IMR-90 (cell line): Measurements from ENCODE around the gene SSBP2. TPM values are rescaled to one million over a fixed set of nuclear protein-coding genes. Genes with fewer than 3 reads are reported as not detected.

ENCODE experiments used
- ATAC-seq: fragments of 200-7000 bp; cut with Tn5 transposase; 2 replicates; pipeline ENCODE4 v1.9.1; 2020; ENCODE audit warnings: low read depth, mild to moderate bottlenecking, moderate library complexity
- BruUV-seq: library from RNA; stranded (reverse); fragments of 400-500 nt; replicated peaks from 2 replicates; lab custom pipeline; 2021; lab: Mats Ljungman, UMichigan
- CTCF ChIA-PET: fragments of 300-600 bp; formaldehyde crosslinking; extraction: SDS; loops from one replicate; lab custom pipeline; 2021; ENCODE audit warnings: antibody characterized with exemption; lab: Yijun Ruan, JAX
- POLR2A ChIA-PET: fragments of 300-600 bp; sonication (Branson Sonifier 250); formaldehyde crosslinking; loops from one replicate; lab custom pipeline; 2022; ENCODE audit warnings: antibody characterized with exemption; ENCODE audit not compliant: unreplicated experiment; lab: Charles Lee
- DNase-seq: peaks from one replicate; pipeline ENCODE4 v3.0.0; 2013
- H2AFZ ChIP-seq: replicated peaks from 2 replicates; pipeline ENCODE3; 2013; ENCODE audit warnings: low read length, mild to moderate bottlenecking; ENCODE audit not compliant: poor library complexity
- H2AK5ac ChIP-seq: 2 replicates; pipeline ENCODE4 v1.6.1; 2013; ENCODE audit warnings: low read depth, low read length, inconsistent platforms
- H2AK9ac ChIP-seq: replicated peaks from 2 replicates; pipeline ENCODE3; 2013; ENCODE audit warnings: mild to moderate bottlenecking, low read depth, low read length, moderate library complexity; ENCODE audit not compliant: poor library complexity
- H2BK120ac ChIP-seq: 2 replicates; pipeline ENCODE4 v1.6.1; 2013; ENCODE audit warnings: low read depth, low read length, inconsistent platforms
- H2BK15ac ChIP-seq: 3 replicates; pipeline ENCODE4 v1.6.1; 2013; ENCODE audit warnings: low read depth, low read length, inconsistent platforms
- H2BK20ac ChIP-seq: 2 replicates; pipeline ENCODE4 v1.6.1; 2013; ENCODE audit warnings: low read depth, mild to moderate bottlenecking, inconsistent platforms, low read length, moderate library complexity
- H2BK5ac ChIP-seq: 2 replicates; pipeline ENCODE4 v1.6.1; 2013; ENCODE audit warnings: mild to moderate bottlenecking, low read depth, low read length, inconsistent platforms; ENCODE audit not compliant: poor library complexity, severe bottlenecking
- H3K14ac ChIP-seq: replicated peaks from 2 replicates; pipeline ENCODE4 v1.6.1; 2013; ENCODE audit warnings: low read depth, low read length, inconsistent platforms
- H3K18ac ChIP-seq: 2 replicates; pipeline ENCODE4 v1.6.1; 2013; ENCODE audit warnings: low read depth, low read length, control low read depth
- H3K23ac ChIP-seq: 2 replicates; pipeline ENCODE4 v1.6.1; 2013; ENCODE audit warnings: low read depth, low read length, inconsistent platforms
- H3K27ac ChIP-seq: 2 replicates; pipeline ENCODE4 v1.5.1; 2013; ENCODE audit warnings: mild to moderate bottlenecking, control low read depth, low read length; ENCODE audit not compliant: insufficient read depth
- H3K27me3 ChIP-seq: 2 replicates; pipeline ENCODE4 v1.6.1; 2013; ENCODE audit warnings: low read length; ENCODE audit not compliant: control insufficient read depth, insufficient read depth
- H3K36me3 ChIP-seq: 2 replicates; pipeline ENCODE4 v1.6.1; 2013; ENCODE audit warnings: low read length, mixed read lengths; ENCODE audit not compliant: control insufficient read depth, insufficient read depth
- H3K4ac ChIP-seq: 2 replicates; pipeline ENCODE4 v1.6.1; 2013; ENCODE audit warnings: low read depth, low read length, inconsistent platforms
- H3K4me1 ChIP-seq: 2 replicates; pipeline ENCODE4 v1.6.1; 2013; ENCODE audit warnings: low read length, mixed read lengths; ENCODE audit not compliant: control insufficient read depth, insufficient read depth
- H3K4me2 ChIP-seq: 2 replicates; pipeline ENCODE4 v1.6.1; 2013; ENCODE audit warnings: low read depth, mild to moderate bottlenecking, control low read depth, low read length, moderate library complexity
- H3K4me3 ChIP-seq: 2 replicates; pipeline ENCODE4 v1.5.1; 2013; ENCODE audit warnings: low read depth, mild to moderate bottlenecking, control low read depth, low read length, moderate library complexity; ENCODE audit not compliant: insufficient read depth
- H3K56ac ChIP-seq: 2 replicates; pipeline ENCODE4 v1.6.1; 2013; ENCODE audit warnings: low read length, inconsistent platforms; ENCODE audit not compliant: insufficient read depth; ENCODE audit errors: extremely low read depth
- H3K79me1 ChIP-seq, 2 experiments: 2 replicates each; pipeline ENCODE4 v1.6.1; 2013; ENCODE audit warnings: low read length in 2 of 2, inconsistent platforms in 1 of 2, low read depth in 1 of 2
- H3K9ac ChIP-seq: 2 replicates; pipeline ENCODE4 v1.6.1; 2013; ENCODE audit warnings: low read depth, low read length, control low read depth
- H3K9me1 ChIP-seq: 2 replicates; pipeline ENCODE4 v1.6.1; 2013; ENCODE audit warnings: low read length, inconsistent platforms; ENCODE audit not compliant: insufficient read depth
- H3K9me3 ChIP-seq: 2 replicates; pipeline ENCODE4 v1.6.1; 2013; ENCODE audit warnings: low read length; ENCODE audit not compliant: control insufficient read depth, insufficient read depth
- H4K20me1 ChIP-seq: 2 replicates; pipeline ENCODE4 v1.6.1; 2013; ENCODE audit warnings: low read length, inconsistent platforms; ENCODE audit not compliant: insufficient read depth
- H4K5ac ChIP-seq: 2 replicates; pipeline ENCODE4 v1.6.1; 2013; ENCODE audit warnings: mild to moderate bottlenecking, low read depth, low read length, control low read depth
- H4K8ac ChIP-seq, 2 experiments: 2 replicates each; pipeline ENCODE4 v1.6.1; 2013; ENCODE audit warnings: low read depth in 2 of 2, low read length in 2 of 2, control low read depth in 1 of 2, inconsistent platforms in 1 of 2
- H4K91ac ChIP-seq: 2 replicates; pipeline ENCODE4 v1.6.1; 2013; ENCODE audit warnings: low read depth, low read length, inconsistent platforms; ENCODE audit not compliant: insufficient read depth
- MAFK ChIP-seq: IDR thresholded peaks from 2 replicates; pipeline ENCODE4 v1.6.1; 2012; ENCODE audit warnings: low read depth, low read length, improper control_type of control experiment
- WGBS, 2 experiments: methylation state at CpG; one replicate each; pipeline versions ENCODE4 v1.1.5 to v1.1.7; 2013; ENCODE audit warnings: missing lambda C conversion rate in 2 of 2; ENCODE audit not compliant: insufficient read length in 1 of 2; ENCODE audit errors: extremely low coverage in 2 of 2; 5-methylcytosine and 5-hydroxymethylcytosine counted together
- dilution Hi-C: fragments of 300-500 bp; cut with HindIII; formaldehyde crosslinking; loops from one replicate; pipeline ENCODE4 v1.14.3; 2018; ENCODE audit warnings: low sequenced_read_pairs; ENCODE audit not compliant: unreplicated experiment
- in situ Hi-C: fragments of 300-500 bp; cut with MboI; formaldehyde crosslinking; loops from 3 replicates; pipeline ENCODE4 v1.14.3; 2019; ENCODE audit warnings: low sequenced_read_pairs, inconsistent platforms, mixed read lengths
- intact Hi-C: fragments of 100-400 bp; cut with micrococcal nuclease; formaldehyde crosslinking; loops from 2 replicates; pipeline ENCODE4 v1.10.0; 2022
- polyA plus RNA-seq, 3 experiments: library from polyadenylated mRNA; depleted of rRNA; stranded (reverse); fragments of >200 nt; gene quantifications; 2 replicates each; pipeline ENCODE4 v1.2.3, GENCODE V29; 2012; ENCODE audit warnings: low replicate concordance in 1 of 3
- total RNA-seq: library from RNA; depleted of rRNA; stranded (reverse); fragments of >200 nt; gene quantifications from 2 replicates; pipeline ENCODE4 v1.2.3, GENCODE V29; 2012

Gene SSBP2
- total and polyA plus RNA-seq, 2 of the 4 experiments (the other 2 are of a cell fraction), result 38.4 to 42.7 TPM

GRCh38 chr5:81555865-81556264 is 195.0 kb downstream of the SSBP2 start:
- Histone ChIP-seq H3K27ac (no peak overlapping the region), H4K5ac (no peak overlapping the region), H2AK9ac (no peak overlapping the region), H3K18ac (no peak overlapping the region), H4K20me1 (no peaks in the 10 kb centered on the region), H3K9ac (no peak overlapping the region), H3K4me1 (no peaks in the 10 kb centered on the region), H2AFZ (no peak overlapping the region), H3K79me1 (no peaks in the 10 kb centered on the region), H2BK20ac (no peak overlapping the region), H3K4ac (no peak overlapping the region), H2AK5ac (no peak overlapping the region), H3K27me3 (no peaks in the 10 kb centered on the region), H2BK5ac (no peak overlapping the region), H3K14ac (no peak overlapping the region), H3K56ac (no peak overlapping the region), H2BK120ac (no peak overlapping the region), H4K8ac (no peak overlapping the region), H3K9me3 (no peaks in the 10 kb centered on the region), H3K23ac (no peak overlapping the region), H3K36me3 (no peaks in the 10 kb centered on the region), H3K4me3 (no peak overlapping the region), H4K91ac (no peak overlapping the region), H3K9me1 (no peaks in the 10 kb centered on the region), H2BK15ac (no peak overlapping the region), H3K4me2 (no peak overlapping the region)
- CTCF ChIA-PET, result no interaction called here
- no peak for ATAC-seq
- BruUV-seq, result no TSS peak
- no peak for TF ChIP-seq MAFK
- intact Hi-C loops (no loop called here), in situ Hi-C loops (no loop called here), dilution Hi-C loops (no loop called here)
- DNase-seq, result no peak
- no CpG with 5 or more reads among the region's 2 CpGs for WGBS, 2 experiments
- POLR2A ChIA-PET, result no interaction called here
